HepG2 (cell line): ENCODE results near the gene EGR4. TPM values are rescaled to one million over a fixed set of nuclear protein-coding genes. Genes with fewer than 3 reads are reported as not detected.

Source experiments
- ATAC-seq: fragments of 200-7000 bp; cut with Tn5 transposase; 3 replicates; pipeline ENCODE4 v1.9.1; 2020; ENCODE audit warnings: mild to moderate bottlenecking, moderate library complexity
- BruUV-seq: library from RNA; stranded (reverse); fragments of 400-500 nt; replicated peaks from 2 replicates; lab custom pipeline; 2021; lab: Mats Ljungman, UMichigan
- CTCF ChIA-PET: fragments of 300-600 bp; formaldehyde crosslinking; extraction: SDS; loops from one replicate; lab custom pipeline; 2021; ENCODE audit warnings: low total read pairs, inconsistent platforms, low intra/inter-chr PET ratio; lab: Yijun Ruan, JAX
- POLR2A ChIA-PET: fragments of 350-600 bp; sonication (Branson Sonifier 250); formaldehyde crosslinking; loops from one replicate; lab custom pipeline; 2020; ENCODE audit warnings: antibody characterized with exemption, inconsistent platforms; lab: Yijun Ruan, JAX
- DNase-seq: peaks from one replicate; pipeline ENCODE4 v3.0.0-alpha.2; 2015; ENCODE audit warnings: low spot score
- FAIRE-seq: peaks from 3 replicates; lab custom pipeline; 2011; peaks lifted over from hg19 to GRCh38; lab: Jason Lieb, UNC
- H2AFZ ChIP-seq: one replicate; pipeline ENCODE4 v1.6.1; 2011; ENCODE audit warnings: low read length, inconsistent platforms
- H3K27ac ChIP-seq: fragments of 300-600 bp; 3 replicates; pipeline ENCODE4 v1.8.0; 2011; ENCODE audit warnings: mixed run types, mild to moderate bottlenecking, mixed read lengths, low read length, inconsistent platforms; ENCODE audit not compliant: insufficient read depth; ENCODE audit errors: extremely low read length
- H3K27me3 ChIP-seq, 2 experiments: fragments of 200-600 bp in 1 of 2; 2 replicates in 1 of 2; 3 replicates in 1 of 2; pipeline versions ENCODE4 v1.6.0 to v1.8.0; 2011; ENCODE audit warnings: low read length in 2 of 2, mild to moderate bottlenecking in 2 of 2, moderate library complexity in 2 of 2, inconsistent platforms in 1 of 2; ENCODE audit not compliant: insufficient read depth in 2 of 2, control insufficient read depth in 1 of 2
- H3K36me3 ChIP-seq, 2 experiments: fragments of 200-600 bp in 1 of 2; replicated peaks in 1 of 2; 2 replicates in 1 of 2; 3 replicates in 1 of 2; pipeline versions ENCODE4 v1.5.1 to v1.8.0; 2011; ENCODE audit warnings: low read length in 2 of 2, inconsistent platforms in 1 of 2; ENCODE audit not compliant: insufficient read depth in 2 of 2, control insufficient read depth in 1 of 2
- H3K4me1 ChIP-seq: 2 replicates; pipeline ENCODE4 v1.5.1; 2012; ENCODE audit warnings: low read length, inconsistent platforms; ENCODE audit not compliant: insufficient read depth
- H3K4me2 ChIP-seq: 2 replicates; pipeline ENCODE4 v1.6.0; 2011; ENCODE audit warnings: low read depth, low read length, inconsistent platforms
- H3K4me3 ChIP-seq, 3 experiments: fragments of 200-600 bp in 1 of 3; sonication (generic), shearing (Covaris generic) in 1 of 3; replicated peaks in 1 of 3; 2 replicates each; pipeline ENCODE4 v1.5.1; 2011 to 2016; ENCODE audit warnings: low read length in 3 of 3, inconsistent platforms in 2 of 3, low read depth in 2 of 3, mild to moderate bottlenecking in 2 of 3, control low read depth in 1 of 3, mixed read lengths in 1 of 3; ENCODE audit not compliant: insufficient read depth in 1 of 3
- H3K79me2 ChIP-seq: one replicate; pipeline ENCODE4 v1.6.1; 2011; ENCODE audit warnings: low read length, inconsistent platforms; ENCODE audit not compliant: insufficient read depth
- H3K9ac ChIP-seq: 2 replicates; pipeline ENCODE4 v1.6.0; 2011; ENCODE audit warnings: mild to moderate bottlenecking, low read depth, low read length, inconsistent platforms; ENCODE audit not compliant: insufficient read depth
- H3K9me3 ChIP-seq: 2 replicates; pipeline ENCODE4 v1.5.1; 2012; ENCODE audit warnings: mild to moderate bottlenecking, low read length
- H4K20me1 ChIP-seq: 2 replicates; pipeline ENCODE4 v1.6.0; 2011; ENCODE audit warnings: inconsistent platforms, mild to moderate bottlenecking, low read length, moderate library complexity; ENCODE audit not compliant: insufficient read depth
- DNMT1 ChIP-seq: sonication (generic); formaldehyde crosslinking; IDR thresholded peaks from 2 replicates; pipeline ENCODE4 v1.5.1; 2020; ENCODE audit warnings: mild to moderate bottlenecking, missing genetic modification reagents
- NR2F6 ChIP-seq, 2 experiments: IDR thresholded peaks; 2 replicates each; pipeline ENCODE4 v1.6.1; 2016; ENCODE audit warnings: antibody characterized with exemption in 1 of 2, mild to moderate bottlenecking in 1 of 2
- POLR2A ChIP-seq, 2 experiments: IDR thresholded peaks; 2 replicates each; pipeline ENCODE4 v1.6.1; 2011; ENCODE audit warnings: low read depth in 2 of 2, low read length in 2 of 2, mild to moderate bottlenecking in 1 of 2, moderate library complexity in 1 of 2; ENCODE audit not compliant: insufficient read depth in 1 of 2
- SMARCE1 ChIP-seq: fragments of 450-650 bp; IDR thresholded peaks from 2 replicates; pipeline ENCODE4 v1.6.1; 2017; ENCODE audit warnings: borderline replicate concordance
- WGBS: methylation state at CpG from one replicate; pipeline ENCODE4 v1.1.6; 2017; ENCODE audit warnings: low lambda C conversion rate; 5-methylcytosine and 5-hydroxymethylcytosine counted together
- in situ Hi-C: cut with HindIII; loops from 2 replicates; pipeline ENCODE4 v1.10.0; 2017; ENCODE audit warnings: low pct_unique_long_range_greater_than_20kb; ENCODE audit not compliant: extremely low pct_ligation_motif_present
- intact Hi-C: fragments of 100-400 bp; cut with micrococcal nuclease; formaldehyde crosslinking; loops from one replicate; pipeline ENCODE4 v1.10.0; 2022; ENCODE audit not compliant: unreplicated experiment
- polyA plus RNA-seq, 8 experiments: library from polyadenylated mRNA; depleted of rRNA in 3 of 8; stranded (reverse) in 7 of 8; unstranded in 1 of 8; fragments of >200 nt; fragmentation: Illumina TruSeq in 4 of 8; extraction: Trizol in 4 of 8; gene quantifications; 2 replicates each; pipeline versions ENCODE4 v1.2.1 to v1.2.3, GENCODE V29; 2011 to 2016; ENCODE audit warnings: low read depth in 4 of 8, missing spikeins in 1 of 8, mixed read lengths in 1 of 8; ENCODE audit not compliant: insufficient read depth in 1 of 8
- small RNA-seq, 3 experiments: library from RNA; depleted of rRNA; stranded (forward); fragments of <200 nt; gene quantifications; one replicate each; pipeline ENCODE3, GENCODE V24; 2012; ENCODE audit warnings: low read depth in 2 of 3, low replicate concordance in 1 of 3; ENCODE audit not compliant: insufficient read length in 3 of 3, insufficient read depth in 2 of 3
- total RNA-seq, 5 experiments: library from RNA; depleted of rRNA; stranded (reverse); fragments of >200 nt; fragmentation: Illumina TruSeq; extraction: Trizol; gene quantifications; 2 replicates each; pipeline ENCODE4 v1.2.3, GENCODE V29; 2016; ENCODE audit warnings: low read depth in 1 of 5
- TF ChIP-seq, protein P1 (sequence below): sonication (generic); formaldehyde crosslinking; IDR thresholded peaks from 2 replicates; pipeline ENCODE4 v1.5.0; 2020; ENCODE audit warnings: missing genetic modification reagents

EGR4 gene
- total and polyA plus RNA-seq, 2 of the 13 experiments (the other 11 are each of a cell fraction or from before 2014, with no cell fraction given): not detected

GRCh38 chr2:73243884-73244570 is 49.3 kb downstream of the EGR4 start:
- peaks cover 29% of the 10 kb centered on the region for H3K79me2 ChIP-seq
- no peak overlapping the region for H3K4me2 ChIP-seq
- BruUV-seq: no TSS peak
- in situ Hi-C loops: no loop called here
- WGBS: 93% methylated on average over 5 of the region's 5 CpGs
- H3K4me1 ChIP-seq: peaks cover 29% of the 10 kb centered on the region
- H3K9me3 ChIP-seq: no peaks in the 10 kb centered on the region
- H3K27me3 ChIP-seq: no peaks in the 10 kb centered on the region
- H3K36me3 ChIP-seq: peaks cover 61 to 97% of the 10 kb centered on the region in 2 experiments
- no peak overlapping the region for H3K9ac ChIP-seq
- H2AFZ ChIP-seq: no peak overlapping the region
- no peak for FAIRE-seq
- H3K27ac ChIP-seq: no peak overlapping the region
- POLR2A ChIA-PET: interaction anchor here (1.0 to 3.8 kb wide), 3 partner anchors 8 to 31 kb away, joined by 3 to 22 read pairs (median 5); partner anchors contain the start of genes CCT7 and PRADC1
- TF ChIP-seq NR2F6 (IDR thresholded peaks at IDR 0.05): no peak
- no peak for TF ChIP-seq NR2F6 (CRISPR knock-in tag; IDR thresholded peaks at IDR 0.05)
- TF ChIP-seq DNMT1 (CRISPR knock-in tag): no peak
- TF ChIP-seq, protein P1, sequence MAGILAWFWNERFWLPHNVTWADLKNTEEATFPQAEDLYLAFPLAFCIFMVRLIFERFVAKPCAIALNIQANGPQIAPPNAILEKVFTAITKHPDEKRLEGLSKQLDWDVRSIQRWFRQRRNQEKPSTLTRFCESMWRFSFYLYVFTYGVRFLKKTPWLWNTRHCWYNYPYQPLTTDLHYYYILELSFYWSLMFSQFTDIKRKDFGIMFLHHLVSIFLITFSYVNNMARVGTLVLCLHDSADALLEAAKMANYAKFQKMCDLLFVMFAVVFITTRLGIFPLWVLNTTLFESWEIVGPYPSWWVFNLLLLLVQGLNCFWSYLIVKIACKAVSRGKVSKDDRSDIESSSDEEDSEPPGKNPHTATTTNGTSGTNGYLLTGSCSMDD (CRISPR knock-in tag): no peak
- no peak for TF ChIP-seq SMARCE1
- no peak for TF ChIP-seq POLR2A (IDR thresholded peaks at IDR 0.05; ENCODE audit: insufficient read depth in 1 of 2, low read depth in 2 of 2, low read length in 2 of 2)
- TF ChIP-seq, all 625 proteins: peak for 0
- CTCF ChIA-PET: no interaction called here
- Histone ChIP-seq H3K4me3 (no peak overlapping the region), H4K20me1 (peaks cover 12% of the 10 kb centered on the region; the same call in 1 of the 2 replicates)
- DNase-seq (no peak), ATAC-seq (no peak)
- intact Hi-C loops: no loop called here

Small RNA genes lying within 50 kb of the gene (small RNA-seq; reads per million reads assigned to genes)
- 0 reads per million in 3 experiments for gene RNU6-111P

Other genes starting within 250 kb of the EGR4 start
- 22.2 and 34.9 TPM in 2 replicates for gene SFXN5, start 221.8 kb downstream of the EGR4 start, total RNA-seq (2016; rRNA removed; fragmentation: Illumina TruSeq; extraction: Trizol)
- 37.4 and 42.8 TPM in 2 replicates for gene SFXN5, start 221.8 kb downstream of the EGR4 start, polyA plus RNA-seq (2011; rRNA removed)
- gene RAB11FIP5, start 180.6 kb downstream of the EGR4 start, total RNA-seq (2016; rRNA removed; fragmentation: Illumina TruSeq; extraction: Trizol): 8.7 and 9.4 TPM in 2 replicates
- gene RAB11FIP5, start 180.6 kb downstream of the EGR4 start, polyA plus RNA-seq (2011; rRNA removed): 21.9 and 22.9 TPM in 2 replicates
- not detected in 2 replicates for gene NOTO, start 91.0 kb downstream of the EGR4 start, total RNA-seq (2016; rRNA removed; fragmentation: Illumina TruSeq; extraction: Trizol)
- not detected in 2 replicates for gene NOTO, start 91.0 kb downstream of the EGR4 start, polyA plus RNA-seq (2011; rRNA removed)
- 70.4 and 70.6 TPM in 2 replicates for gene SMYD5, start 79.3 kb downstream of the EGR4 start, total RNA-seq (2016; rRNA removed; fragmentation: Illumina TruSeq; extraction: Trizol)
- gene SMYD5, start 79.3 kb downstream of the EGR4 start, polyA plus RNA-seq (2011; rRNA removed): 55.8 and 62.2 TPM in 2 replicates
- gene PRADC1, start 60.3 kb downstream of the EGR4 start, total RNA-seq (2016; rRNA removed; fragmentation: Illumina TruSeq; extraction: Trizol): 30.0 and 37.2 TPM in 2 replicates
- 11.6 and 12.1 TPM in 2 replicates for gene PRADC1, start 60.3 kb downstream of the EGR4 start, polyA plus RNA-seq (2011; rRNA removed)
- gene CCT7, start 59.2 kb downstream of the EGR4 start, total RNA-seq (2016; rRNA removed; fragmentation: Illumina TruSeq; extraction: Trizol): 517 and 689 TPM in 2 replicates
- 326 and 347 TPM in 2 replicates for gene CCT7, start 59.2 kb downstream of the EGR4 start, polyA plus RNA-seq (2011; rRNA removed)
- 3.0 and 4.2 TPM in 2 replicates for gene FBXO41, start 9.1 kb downstream of the EGR4 start, total RNA-seq (2016; rRNA removed; fragmentation: Illumina TruSeq; extraction: Trizol)
- 10.3 and 11.1 TPM in 2 replicates for gene FBXO41, start 9.1 kb downstream of the EGR4 start, polyA plus RNA-seq (2011; rRNA removed)
- gene ALMS1, start 92.3 kb upstream of the EGR4 start, total RNA-seq (2016; rRNA removed; fragmentation: Illumina TruSeq; extraction: Trizol): 21.2 and 28.8 TPM in 2 replicates
- gene ALMS1, start 92.3 kb upstream of the EGR4 start, polyA plus RNA-seq (2011; rRNA removed): 12.9 and 13.2 TPM in 2 replicates